Esophagus muscularis mucosa (tissue), 4 donors: ENCODE measurements around the gene PEX11B. TPM values are rescaled to one million over a fixed set of nuclear protein-coding genes. Genes with fewer than 3 reads are reported as not detected.

Experiments used
- DNase-seq: peaks from one replicate; pipeline ENCODE4 v3.0.0-alpha.2; 2017; ENCODE audit errors: extremely low spot score
- H3K27ac ChIP-seq, 4 donors: fragments of 200-600 bp; sonication (generic); replicated peaks in 1 of 4; 1 replicate in 3 of 4; 2 replicates in 1 of 4; pipeline ENCODE4 v1.5.1; 2016 to 2019; ENCODE audit warnings: mild to moderate bottlenecking in 1 of 4
- H3K27me3 ChIP-seq, 4 donors: fragments of 200-600 bp; sonication (generic); one replicate each; pipeline versions ENCODE4 v1.5.1 to v1.6.0; 2016 to 2019
- H3K36me3 ChIP-seq, 4 donors: fragments of 200-600 bp; sonication (generic); one replicate each; pipeline ENCODE4 v1.5.1; 2016 to 2019
- H3K4me1 ChIP-seq, 4 donors: fragments of 200-600 bp; sonication (generic); one replicate each; pipeline ENCODE4 v1.5.1; 2016 to 2019
- H3K4me3 ChIP-seq, 4 donors: fragments of 200-600 bp; sonication (generic); 1 replicate in 2 of 4; 2 replicates in 2 of 4; pipeline ENCODE4 v1.5.1; 2016 to 2019; ENCODE audit warnings: mild to moderate bottlenecking in 4 of 4, moderate library complexity in 1 of 4
- H3K9me3 ChIP-seq, 4 donors: fragments of 200-600 bp; sonication (generic); 1 replicate in 3 of 4; 2 replicates in 1 of 4; pipeline ENCODE4 v1.5.1; 2016 to 2019
- EP300 ChIP-seq: sonication (generic); formaldehyde crosslinking; IDR thresholded peaks from one replicate; pipeline ENCODE4 v1.6.1; 2017; ENCODE audit warnings: antibody characterized with exemption
- POLR2A ChIP-seq: fragments of 450-650 bp; IDR thresholded peaks from one replicate; pipeline ENCODE4 v1.6.1; 2017; ENCODE audit warnings: antibody characterized with exemption, moderate library complexity, mild to moderate bottlenecking, low read depth
- POLR2AphosphoS5 ChIP-seq, 2 donors: sonication (generic); formaldehyde crosslinking; IDR thresholded peaks; one replicate each; pipeline ENCODE4 v1.6.1; 2017; ENCODE audit warnings: antibody characterized with exemption in 2 of 2
- WGBS: methylation state at CpG from one replicate; pipeline ENCODE4 v1.1.5; 2018; 5-methylcytosine and 5-hydroxymethylcytosine counted together
- intact Hi-C: fragments of 100-400 bp; cut with DNase I; formaldehyde crosslinking; loops from one replicate; pipeline ENCODE4 v1.15.1; 2023
- total RNA-seq, 4 donors: library from RNA; depleted of rRNA; stranded (reverse); fragments of >200 nt; gene quantifications; one replicate each; pipeline versions ENCODE4 v1.1.0 to v1.2.1, GENCODE V29; 2016
- TF ChIP-seq, protein P1 (sequence below), 3 experiments: fragments of 200-600 bp in 2 of 3; fragments of 450-650 bp in 1 of 3; sonication (generic) in 2 of 3; IDR thresholded peaks; one replicate each; pipeline ENCODE4 v1.5.1; 2017 to 2019; ENCODE audit warnings: antibody characterized with exemption in 3 of 3, mild to moderate bottlenecking in 2 of 3, moderate library complexity in 1 of 3

The PEX11B gene
- total RNA-seq, 4 donors from 2014 or later, result 18.3 to 21.2 (median 20.0) TPM

DNA sequence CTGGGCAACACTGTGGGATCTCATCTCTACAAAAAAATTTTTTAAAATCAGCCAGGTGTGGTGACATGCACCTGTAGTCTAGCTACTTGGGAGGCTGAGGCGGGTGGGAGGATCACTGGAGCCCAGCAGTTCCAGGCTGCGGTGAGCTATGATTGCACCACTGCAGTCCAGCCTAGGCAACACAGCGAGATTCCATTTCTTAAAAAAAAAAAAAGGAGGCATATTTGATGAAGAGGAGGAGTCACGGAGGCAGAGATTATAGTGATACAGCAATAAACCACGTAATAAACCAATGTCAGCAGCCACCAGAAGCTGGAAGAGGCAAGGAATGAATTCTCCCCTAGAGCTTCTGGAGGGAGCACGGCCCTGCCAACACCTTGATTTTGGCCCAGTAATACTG is 35.3 kb upstream of the PEX11B start:
- 78% methylated on average over 6 of the region's 6 CpGs for WGBS
- Histone ChIP-seq H3K4me3 (no peak overlapping the region), H3K9me3 (no peaks in the 10 kb centered on the region), H3K36me3 (peaks cover 0 to 4% (median 2%) of the 10 kb centered on the region in 4 donors), H3K27ac (peak overlapping the region; percentile 4 to 98 (median 38)), H3K4me1 (peaks cover 43 to 80% (median 74%) of the 10 kb centered on the region in 4 donors), H3K27me3 (no peaks in the 10 kb centered on the region)
- TF ChIP-seq POLR2AphosphoS5 (IDR thresholded peaks at IDR 0.05) (no peak), POLR2A (no peak), EP300 (no peak)
- TF ChIP-seq, protein P1, sequence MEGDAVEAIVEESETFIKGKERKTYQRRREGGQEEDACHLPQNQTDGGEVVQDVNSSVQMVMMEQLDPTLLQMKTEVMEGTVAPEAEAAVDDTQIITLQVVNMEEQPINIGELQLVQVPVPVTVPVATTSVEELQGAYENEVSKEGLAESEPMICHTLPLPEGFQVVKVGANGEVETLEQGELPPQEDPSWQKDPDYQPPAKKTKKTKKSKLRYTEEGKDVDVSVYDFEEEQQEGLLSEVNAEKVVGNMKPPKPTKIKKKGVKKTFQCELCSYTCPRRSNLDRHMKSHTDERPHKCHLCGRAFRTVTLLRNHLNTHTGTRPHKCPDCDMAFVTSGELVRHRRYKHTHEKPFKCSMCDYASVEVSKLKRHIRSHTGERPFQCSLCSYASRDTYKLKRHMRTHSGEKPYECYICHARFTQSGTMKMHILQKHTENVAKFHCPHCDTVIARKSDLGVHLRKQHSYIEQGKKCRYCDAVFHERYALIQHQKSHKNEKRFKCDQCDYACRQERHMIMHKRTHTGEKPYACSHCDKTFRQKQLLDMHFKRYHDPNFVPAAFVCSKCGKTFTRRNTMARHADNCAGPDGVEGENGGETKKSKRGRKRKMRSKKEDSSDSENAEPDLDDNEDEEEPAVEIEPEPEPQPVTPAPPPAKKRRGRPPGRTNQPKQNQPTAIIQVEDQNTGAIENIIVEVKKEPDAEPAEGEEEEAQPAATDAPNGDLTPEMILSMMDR (IDR thresholded peaks at IDR 0.05), result no peak
- intact Hi-C loops, result no loop called here
- DNase-seq, result no peak

DNA sequence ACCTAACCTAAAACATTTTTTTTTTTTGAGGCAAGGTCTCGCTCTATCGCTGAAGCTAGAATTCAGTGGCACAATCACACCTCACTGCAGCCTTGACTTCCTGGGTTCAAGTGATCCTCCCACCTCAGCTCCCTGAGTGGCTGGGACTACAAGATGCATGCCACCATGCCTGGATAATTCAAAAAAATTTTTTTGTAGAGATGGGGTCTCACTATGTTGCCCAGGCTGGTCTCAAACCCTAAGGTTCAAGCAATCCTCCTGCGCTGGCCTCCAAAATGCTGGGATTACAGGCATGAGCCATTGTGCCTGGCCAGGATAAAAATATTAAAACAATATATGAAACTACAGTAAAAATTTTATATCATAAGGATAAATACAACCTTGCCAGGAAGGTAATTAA is 34.4 kb upstream of the PEX11B start:
- no peaks in the 10 kb centered on the region for H3K9me3 ChIP-seq
- TF ChIP-seq POLR2A (no peak), POLR2AphosphoS5 (IDR thresholded peaks at IDR 0.05) (no peak), EP300 (no peak)
- TF ChIP-seq, protein P1 (IDR thresholded peaks at IDR 0.05), result no peak
- DNase-seq, result no peak
- intact Hi-C loops, result no loop called here
- H3K4me3 ChIP-seq, result no peak overlapping the region
- H3K27ac ChIP-seq, result peak overlapping the region in 2 of 4 donors; percentile 52 to 98
- H3K4me1 ChIP-seq, result peaks cover 39 to 81% (median 72%) of the 10 kb centered on the region in 4 donors
- 98% methylated on average over 3 of the region's 3 CpGs for WGBS
- no peaks in the 10 kb centered on the region for H3K27me3 ChIP-seq
- peaks cover 0 to 5% (median 2%) of the 10 kb centered on the region in 4 donors for H3K36me3 ChIP-seq

DNA sequence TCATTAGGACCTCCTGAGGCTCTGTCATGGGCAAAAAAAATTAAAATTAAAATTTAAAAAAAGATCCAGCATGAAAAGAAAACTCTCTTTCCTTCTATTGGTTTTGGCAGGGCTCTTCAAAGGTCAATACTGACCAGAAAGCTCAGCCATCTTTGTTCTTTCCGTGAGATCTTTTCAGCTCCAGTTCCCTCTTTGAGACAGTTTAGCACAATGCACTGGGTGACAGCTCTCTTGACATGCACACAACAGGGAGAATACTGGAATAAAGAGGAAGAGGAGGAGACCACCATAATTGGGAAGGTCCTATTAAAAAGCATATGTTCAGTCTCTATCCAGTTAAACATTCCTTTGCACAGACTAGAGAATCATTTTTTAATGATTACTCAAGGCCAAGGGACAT is 33.0 kb upstream of the PEX11B start:
- H3K27ac ChIP-seq, result no peak overlapping the region
- DNase-seq, result no peak
- H3K4me3 ChIP-seq, result no peak overlapping the region
- TF ChIP-seq EP300 (no peak), POLR2A (no peak), POLR2AphosphoS5 (IDR thresholded peaks at IDR 0.05) (no peak)
- TF ChIP-seq, protein P1 (IDR thresholded peaks at IDR 0.05), result no peak
- peaks cover 0 to 19% (median 12%) of the 10 kb centered on the region in 4 donors for H3K36me3 ChIP-seq
- intact Hi-C loops, result no loop called here
- H3K9me3 ChIP-seq, result no peaks in the 10 kb centered on the region
- 83% methylated on average over 1 of the region's 1 CpG for WGBS
- H3K4me1 ChIP-seq, result peaks cover 39 to 86% (median 67%) of the 10 kb centered on the region in 4 donors
- H3K27me3 ChIP-seq, result no peaks in the 10 kb centered on the region

DNA sequence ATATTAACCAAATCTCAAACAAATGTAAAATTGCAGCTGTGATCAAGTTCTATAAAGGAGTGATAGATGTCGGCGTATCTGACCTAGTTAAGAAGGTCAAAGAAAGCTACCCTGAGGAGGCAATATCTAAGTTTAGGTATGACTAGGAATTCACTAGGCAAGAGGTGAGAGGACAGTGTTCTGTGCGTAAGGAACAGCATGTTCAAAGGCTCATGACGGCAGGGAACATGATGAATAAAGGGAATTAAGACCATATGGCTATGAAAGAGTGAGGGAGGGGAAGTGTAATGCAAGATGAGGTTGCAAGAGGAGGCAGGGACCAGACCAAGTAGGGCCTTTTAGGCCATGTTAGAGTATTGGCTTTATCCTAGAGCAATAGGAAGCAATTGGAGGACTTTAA is 30.7 kb upstream of the PEX11B start:
- peaks cover 0 to 34% (median 23%) of the 10 kb centered on the region in 4 donors for H3K36me3 ChIP-seq
- no peaks in the 10 kb centered on the region for H3K9me3 ChIP-seq
- peak overlapping the region in 1 of 4 donors; percentile 47 for H3K27ac ChIP-seq
- H3K27me3 ChIP-seq, result no peaks in the 10 kb centered on the region
- no peak for DNase-seq
- TF ChIP-seq EP300, result peak; percentile 42
- TF ChIP-seq POLR2A, result no peak
- TF ChIP-seq POLR2AphosphoS5 (IDR thresholded peaks at IDR 0.05), result peak; percentile 43 to 58
- intact Hi-C loops, result no loop called here
- WGBS, result 95% methylated on average over 4 of the region's 4 CpGs
- no peak overlapping the region for H3K4me3 ChIP-seq
- H3K4me1 ChIP-seq, result peaks cover 21 to 63% (median 44%) of the 10 kb centered on the region in 4 donors

DNA sequence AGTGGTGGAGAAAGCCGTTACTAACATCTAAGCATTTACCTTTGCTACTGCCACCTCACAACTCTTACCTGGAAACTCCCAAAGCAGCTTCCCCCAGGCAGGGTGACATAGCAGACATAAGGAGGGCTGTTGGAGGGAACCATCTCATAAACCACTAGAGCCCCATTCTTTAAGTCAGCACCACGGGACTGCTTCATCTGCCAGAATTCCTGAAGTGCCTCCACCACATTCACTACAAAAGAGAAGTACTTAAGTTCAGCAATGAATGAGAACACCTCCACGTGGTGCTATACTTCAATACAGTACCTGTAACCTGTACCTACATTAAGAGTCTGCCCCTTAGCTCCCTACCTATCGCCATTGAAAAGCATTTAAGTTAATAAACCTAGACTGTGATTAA is 29.0 kb upstream of the PEX11B start:
- H3K36me3 ChIP-seq, result peaks cover 2 to 50% (median 31%) of the 10 kb centered on the region in 4 donors

More for the DNA sequence above, 29.0 kb upstream of the PEX11B start:
- WGBS, result 78% methylated on average over 4 of the region's 4 CpGs
- Histone ChIP-seq H3K4me3 (no peak overlapping the region), H3K9me3 (no peaks in the 10 kb centered on the region), H3K27ac (no peak overlapping the region), H3K4me1 (peaks cover 16 to 52% (median 32%) of the 10 kb centered on the region in 4 donors), H3K27me3 (no peaks in the 10 kb centered on the region)
- intact Hi-C loops, result no loop called here
- TF ChIP-seq, protein P1 (IDR thresholded peaks at IDR 0.05), result no peak
- TF ChIP-seq EP300, result no peak
- TF ChIP-seq POLR2A, result no peak
- no peak for TF ChIP-seq POLR2AphosphoS5 (IDR thresholded peaks at IDR 0.05)
- DNase-seq, result no peak
